22Rv1 (cell line): ENCODE measurements around the gene SLC39A2.

ENCODE experiments used
- CTCF ChIP-seq: fragments of 450-650 bp; IDR thresholded peaks from 2 replicates; pipeline ENCODE4 v1.5.1; 2017; ENCODE audit warnings: mild to moderate bottlenecking
- ZFX ChIP-seq: fragments of 450-650 bp; IDR thresholded peaks from 2 replicates; pipeline ENCODE4 v1.6.1; 2017; ENCODE audit warnings: antibody characterized with exemption, borderline replicate concordance

GRCh38 chr14:20971705-20972021 is 27.4 kb upstream of the SLC39A2 start:
- TF ChIP-seq CTCF (no peak), ZFX (no peak)
